GM12878 (cell line): ENCODE results near the gene PAK6. TPM values are rescaled to one million over a fixed set of nuclear protein-coding genes. Genes with fewer than 3 reads are reported as not detected.

Experiments
- ATAC-seq: fragments of 200-7000 bp; cut with Tn5 transposase; 3 replicates; pipeline ENCODE4 v1.9.1; 2020; ENCODE audit warnings: mild to moderate bottlenecking, moderate library complexity
- BruUV-seq: library from RNA; stranded (reverse); fragments of 400-500 nt; replicated peaks from 2 replicates; lab custom pipeline; 2021; lab: Mats Ljungman, UMichigan
- CTCF ChIA-PET: fragments of 300-600 bp; sonication (Branson Sonifier 250); formaldehyde crosslinking; extraction: SDS; loops from one replicate; lab custom pipeline; 2021; ENCODE audit warnings: inconsistent platforms; lab: Yijun Ruan, JAX
- POLR2A ChIA-PET: fragments of 350-600 bp; formaldehyde crosslinking; extraction: SDS; loops from one replicate; lab custom pipeline; 2021; ENCODE audit warnings: inconsistent platforms; lab: Charles Lee
- RAD21 ChIA-PET: fragments of 300-600 bp; sonication (Branson Sonifier 250); formaldehyde crosslinking; loops from one replicate; lab custom pipeline; 2023; ENCODE audit warnings: antibody characterized with exemption; ENCODE audit not compliant: unreplicated experiment; lab: Charles Lee
- SMC1A ChIA-PET: fragments of 300-600 bp; sonication (Branson Sonifier 250); formaldehyde crosslinking; loops from one replicate; lab custom pipeline; 2023; ENCODE audit not compliant: unreplicated experiment, uncharacterized antibody; lab: Charles Lee
- DNase-seq: peaks from one replicate; pipeline ENCODE4 v3.0.0-alpha.2; 2011; ENCODE audit warnings: low read depth, low spot score
- FAIRE-seq: peaks from 3 replicates; lab custom pipeline; 2011; peaks lifted over from hg19 to GRCh38; lab: Jason Lieb, UNC
- H2AFZ ChIP-seq: 2 replicates; pipeline ENCODE4 v1.6.0; 2011; ENCODE audit warnings: low read depth, low read length, control low read depth; ENCODE audit not compliant: control insufficient read depth
- H3K27ac ChIP-seq: 2 replicates; pipeline ENCODE4 v1.5.1; 2011; ENCODE audit warnings: control low read depth; ENCODE audit not compliant: control insufficient read depth, insufficient read depth
- H3K27me3 ChIP-seq, 2 experiments: replicated peaks in 1 of 2; 2 replicates each; pipeline versions ENCODE4 v1.6.0 to v1.6.1; 2011; ENCODE audit warnings: low read length in 1 of 2; ENCODE audit not compliant: control insufficient read depth in 2 of 2, insufficient read depth in 2 of 2
- H3K36me3 ChIP-seq, 2 experiments: 2 replicates each; pipeline ENCODE4 v1.5.1; 2011; ENCODE audit warnings: low read length in 1 of 2; ENCODE audit not compliant: control insufficient read depth in 2 of 2, insufficient read depth in 2 of 2
- H3K4me1 ChIP-seq: 2 replicates; pipeline ENCODE4 v1.6.1; 2011; ENCODE audit warnings: mild to moderate bottlenecking, low read length, moderate library complexity, mixed read lengths; ENCODE audit not compliant: control insufficient read depth, insufficient read depth
- H3K4me2 ChIP-seq: 2 replicates; pipeline ENCODE4 v1.6.0; 2011; ENCODE audit warnings: control low read depth; ENCODE audit not compliant: control insufficient read depth, insufficient read depth
- H3K4me3 ChIP-seq: fragments of 200-600 bp; sonication (generic); 2 replicates; pipeline ENCODE4 v1.5.1; 2016
- H3K79me2 ChIP-seq: 2 replicates; pipeline ENCODE4 v1.6.0; 2011; ENCODE audit warnings: low read length; ENCODE audit not compliant: control insufficient read depth, insufficient read depth
- H3K9ac ChIP-seq: 2 replicates; pipeline ENCODE4 v1.8.0; 2011; ENCODE audit warnings: low read length, control low read depth, mixed read lengths; ENCODE audit not compliant: control insufficient read depth, insufficient read depth
- H3K9me3 ChIP-seq: replicated peaks from 3 replicates; pipeline ENCODE4 v1.5.1; 2011; ENCODE audit warnings: mild to moderate bottlenecking, low read length; ENCODE audit not compliant: control insufficient read depth, insufficient read depth
- H4K20me1 ChIP-seq: 2 replicates; pipeline ENCODE4 v1.6.0; 2011; ENCODE audit not compliant: control insufficient read depth, insufficient read depth
- CREM ChIP-seq: IDR thresholded peaks from 2 replicates; pipeline ENCODE4 v1.6.1; 2014; ENCODE audit warnings: antibody characterized with exemption, low read depth
- HDGF ChIP-seq: fragments of 450-650 bp; IDR thresholded peaks from 2 replicates; pipeline ENCODE4 v1.6.1; 2016; ENCODE audit warnings: antibody characterized with exemption
- PKNOX1 ChIP-seq: fragments of 450-650 bp; IDR thresholded peaks from 2 replicates; pipeline ENCODE4 v1.6.1; 2016; ENCODE audit warnings: mild to moderate bottlenecking
- PML ChIP-seq: IDR thresholded peaks from 2 replicates; pipeline ENCODE4 v1.6.1; 2012; ENCODE audit warnings: low read length, inconsistent platforms
- RCOR1 ChIP-seq: conservative IDR thresholded peaks from 2 replicates; pipeline ENCODE4 v1.6.1; 2012; ENCODE audit warnings: low read depth, low read length, improper control_type of control experiment
- RELB ChIP-seq: fragments of 450-650 bp; IDR thresholded peaks from 2 replicates; pipeline ENCODE4 v1.6.1; 2017; ENCODE audit warnings: low read depth, mild to moderate bottlenecking, moderate library complexity
- SMC3 ChIP-seq: IDR thresholded peaks from 2 replicates; pipeline ENCODE4 v1.6.1; 2011; ENCODE audit warnings: low read length, improper control_type of control experiment, borderline replicate concordance
- SREBF1 ChIP-seq: IDR thresholded peaks from 2 replicates; pipeline ENCODE4 v1.6.1; 2012; ENCODE audit warnings: mild to moderate bottlenecking, low read length
- ZNF592 ChIP-seq: fragments of 450-650 bp; IDR thresholded peaks from 2 replicates; pipeline ENCODE4 v1.6.1; 2017; ENCODE audit warnings: mild to moderate bottlenecking, moderate library complexity
- in situ Hi-C: fragments of 300-500 bp; cut with MboI; formaldehyde crosslinking; loops from 9 replicates; pipeline ENCODE4 v1.14.3; 2018; ENCODE audit warnings: mixed read lengths
- intact Hi-C: fragments of 100-400 bp; cut with micrococcal nuclease; formaldehyde crosslinking; loops from one replicate; pipeline ENCODE4 v1.14.2; 2022; ENCODE audit not compliant: unreplicated experiment
- polyA plus RNA-seq, 11 experiments: library from polyadenylated mRNA; depleted of rRNA in 4 of 11; unstranded in 6 of 11; stranded (reverse) in 5 of 11; fragments of >200 nt; fragmentation: Nextera tagmentation in 4 of 11; fragmentation: Illumina TruSeq in 1 of 11; extraction: Ambion mirVana in 4 of 11; extraction: Trizol in 1 of 11; gene quantifications; 1 replicate in 1 of 11; 2 replicates in 10 of 11; pipeline versions ENCODE4 v1.2.1 to v1.2.3, GENCODE V29; 2011 to 2016; ENCODE audit warnings: inconsistent platforms in 2 of 11, missing spikeins in 2 of 11, low read depth in 1 of 11
- total RNA-seq, 4 experiments: library from RNA; depleted of rRNA in 3 of 4; stranded (reverse); fragments of >200 nt in 3 of 4; fragmentation: Illumina TruSeq in 1 of 4; extraction: Trizol in 1 of 4; gene quantifications; 2 replicates each; pipeline versions ENCODE4 v1.2.1 to v1.2.3, GENCODE V29; 2013 to 2021
- TF ChIP-seq, protein P1 (sequence below): IDR thresholded peaks from 2 replicates; pipeline ENCODE4 v1.6.1; 2011; ENCODE audit warnings: mild to moderate bottlenecking, low read depth, low read length, moderate library complexity; ENCODE audit not compliant: insufficient replicate concordance
- TF ChIP-seq, protein P2 (sequence below): fragments of 450-650 bp; IDR thresholded peaks from 2 replicates; pipeline ENCODE4 v1.6.1; 2016; ENCODE audit warnings: mild to moderate bottlenecking
- TF ChIP-seq, protein P3 (sequence below): fragments of 150-350 bp; IDR thresholded peaks from 2 replicates; pipeline ENCODE4 v1.6.1; 2014; ENCODE audit warnings: mild to moderate bottlenecking, low read depth, low read length

The PAK6 gene
- total and polyA plus RNA-seq, 10 of the 15 experiments (the other 5 are each of a cell fraction or from before 2014, with no cell fraction given) = 0.07 to 0.92 (median 0.31) TPM; not detected in 2

- TF ChIP-seq, protein P1, sequence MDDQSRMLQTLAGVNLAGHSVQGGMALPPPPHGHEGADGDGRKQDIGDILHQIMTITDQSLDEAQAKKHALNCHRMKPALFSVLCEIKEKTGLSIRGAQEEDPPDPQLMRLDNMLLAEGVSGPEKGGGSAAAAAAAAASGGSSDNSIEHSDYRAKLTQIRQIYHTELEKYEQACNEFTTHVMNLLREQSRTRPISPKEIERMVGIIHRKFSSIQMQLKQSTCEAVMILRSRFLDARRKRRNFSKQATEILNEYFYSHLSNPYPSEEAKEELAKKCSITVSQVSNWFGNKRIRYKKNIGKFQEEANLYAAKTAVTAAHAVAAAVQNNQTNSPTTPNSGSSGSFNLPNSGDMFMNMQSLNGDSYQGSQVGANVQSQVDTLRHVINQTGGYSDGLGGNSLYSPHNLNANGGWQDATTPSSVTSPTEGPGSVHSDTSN = no peak
- no peak for TF ChIP-seq CREM
- TF ChIP-seq, protein P2, sequence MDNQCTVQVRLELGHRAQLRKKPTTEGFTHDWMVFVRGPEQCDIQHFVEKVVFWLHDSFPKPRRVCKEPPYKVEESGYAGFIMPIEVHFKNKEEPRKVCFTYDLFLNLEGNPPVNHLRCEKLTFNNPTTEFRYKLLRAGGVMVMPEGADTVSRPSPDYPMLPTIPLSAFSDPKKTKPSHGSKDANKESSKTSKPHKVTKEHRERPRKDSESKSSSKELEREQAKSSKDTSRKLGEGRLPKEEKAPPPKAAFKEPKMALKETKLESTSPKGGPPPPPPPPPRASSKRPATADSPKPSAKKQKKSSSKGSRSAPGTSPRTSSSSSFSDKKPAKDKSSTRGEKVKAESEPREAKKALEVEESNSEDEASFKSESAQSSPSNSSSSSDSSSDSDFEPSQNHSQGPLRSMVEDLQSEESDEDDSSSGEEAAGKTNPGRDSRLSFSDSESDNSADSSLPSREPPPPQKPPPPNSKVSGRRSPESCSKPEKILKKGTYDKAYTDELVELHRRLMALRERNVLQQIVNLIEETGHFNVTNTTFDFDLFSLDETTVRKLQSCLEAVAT = no peak
- TF ChIP-seq, protein P3, sequence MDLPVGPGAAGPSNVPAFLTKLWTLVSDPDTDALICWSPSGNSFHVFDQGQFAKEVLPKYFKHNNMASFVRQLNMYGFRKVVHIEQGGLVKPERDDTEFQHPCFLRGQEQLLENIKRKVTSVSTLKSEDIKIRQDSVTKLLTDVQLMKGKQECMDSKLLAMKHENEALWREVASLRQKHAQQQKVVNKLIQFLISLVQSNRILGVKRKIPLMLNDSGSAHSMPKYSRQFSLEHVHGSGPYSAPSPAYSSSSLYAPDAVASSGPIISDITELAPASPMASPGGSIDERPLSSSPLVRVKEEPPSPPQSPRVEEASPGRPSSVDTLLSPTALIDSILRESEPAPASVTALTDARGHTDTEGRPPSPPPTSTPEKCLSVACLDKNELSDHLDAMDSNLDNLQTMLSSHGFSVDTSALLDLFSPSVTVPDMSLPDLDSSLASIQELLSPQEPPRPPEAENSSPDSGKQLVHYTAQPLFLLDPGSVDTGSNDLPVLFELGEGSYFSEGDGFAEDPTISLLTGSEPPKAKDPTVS = no peak
- TF ChIP-seq SREBF1 = no peak
- TF ChIP-seq, all 136 proteins: peak for 0
Observed at GRCh38 chr15:40292246-40292645, 53.4 kb downstream of the PAK6 start (continued).

DNA sequence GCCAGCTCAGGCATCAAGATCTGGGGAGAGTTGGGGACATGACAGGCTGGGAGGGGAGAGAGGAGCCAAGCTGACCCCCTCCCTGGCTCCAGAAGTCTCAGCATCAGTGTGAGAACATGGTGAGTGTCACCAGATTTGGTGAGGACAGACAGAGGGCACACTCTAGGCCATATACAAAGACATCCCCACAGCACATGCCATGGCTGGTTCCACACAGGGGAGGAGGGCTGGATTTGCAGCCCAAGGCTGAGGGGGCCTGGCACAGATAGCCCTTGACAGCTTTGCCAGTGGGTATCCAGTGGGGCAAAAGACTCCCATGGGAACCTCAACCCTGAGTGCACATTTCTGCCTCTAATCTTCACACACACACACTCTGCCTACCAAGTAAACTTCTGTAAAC is 54.1 kb downstream of the PAK6 start:
- in situ Hi-C loops (no loop called here), intact Hi-C loops (no loop called here)
- H3K4me2 ChIP-seq = no peak overlapping the region
- DNase-seq (no peak), ATAC-seq (no peak), FAIRE-seq (no peak)
- ChIA-PET POLR2A (no interaction called here), CTCF (interaction anchor here (1.1 kb wide), 1 partner anchor 17 kb away, joined by 3 read pairs; no protein-coding TSS in a partner anchor), SMC1A (interaction anchor here (1.2 kb wide), 1 partner anchor 14 kb away, joined by 3 read pairs; no protein-coding TSS in a partner anchor), RAD21 (no interaction called here)
- H3K27ac ChIP-seq = no peak overlapping the region
- no peaks in the 10 kb centered on the region for H3K4me1 ChIP-seq
- H3K4me3 ChIP-seq = no peak overlapping the region
- H3K79me2 ChIP-seq = no peaks in the 10 kb centered on the region
- H3K9ac ChIP-seq = no peak overlapping the region
- no peaks in the 10 kb centered on the region for H3K9me3 ChIP-seq
- H3K36me3 ChIP-seq = no peaks in the 10 kb centered on the region
- no peaks in the 10 kb centered on the region; a peak in 2 of 4 replicates for H3K27me3 ChIP-seq
- no peak overlapping the region for H2AFZ ChIP-seq
- no TSS peak for BruUV-seq
- H4K20me1 ChIP-seq = no peaks in the 10 kb centered on the region
- TF ChIP-seq HDGF (no peak), SMC3 (no peak), RELB (no peak), PML (no peak), PKNOX1 (no peak), RCOR1 (no peak), ZNF592 (no peak)
